OCI-LY1 (cell line): ENCODE results near the gene GOLGA1.
"Not testable (repeated sequence)": the region's sequence is repeated elsewhere in the genome, so short reads cannot be mapped to it uniquely, and the experiment has no call there.

Source experiments
- H2AFZ ChIP-seq: fragments of 200-600 bp; sonication (generic), shearing (Covaris generic); 2 replicates; pipeline ENCODE4 v1.6.0; 2014; ENCODE audit warnings: antibody characterized with exemption, mild to moderate bottlenecking, low read length
- H3F3A ChIP-seq: fragments of 200-600 bp; sonication (generic), shearing (Covaris generic); 2 replicates; pipeline ENCODE4 v1.6.0; 2014; ENCODE audit warnings: mild to moderate bottlenecking, antibody characterized with exemption, low read length, moderate library complexity; ENCODE audit not compliant: insufficient read depth
- H3K27ac ChIP-seq: fragments of 200-600 bp; sonication (generic); 2 replicates; pipeline ENCODE4 v1.5.1; 2014; ENCODE audit warnings: low read length, mixed run types, mild to moderate bottlenecking, low read depth; ENCODE audit not compliant: poor library complexity, severe bottlenecking
- H3K27me3 ChIP-seq: fragments of 200-600 bp; sonication (generic); 2 replicates; pipeline ENCODE4 v1.6.0; 2014; ENCODE audit warnings: antibody characterized with exemption, mild to moderate bottlenecking, low read length, moderate library complexity; ENCODE audit not compliant: insufficient read depth
- H3K36me3 ChIP-seq: fragments of 200-600 bp; sonication (generic); 2 replicates; pipeline ENCODE4 v1.6.1; 2014; ENCODE audit warnings: mild to moderate bottlenecking, antibody characterized with exemption, low read length, moderate library complexity, mixed read lengths; ENCODE audit not compliant: insufficient read depth
- H3K4me1 ChIP-seq: fragments of 200-600 bp; sonication (generic); 2 replicates; pipeline ENCODE4 v1.5.1; 2014; ENCODE audit warnings: mild to moderate bottlenecking, low read length, moderate library complexity; ENCODE audit not compliant: insufficient read depth, severe bottlenecking
- H3K4me2 ChIP-seq: fragments of 200-600 bp; sonication (generic), shearing (Covaris generic); 2 replicates; pipeline ENCODE4 v1.6.1; 2014; ENCODE audit warnings: low read length
- H3K4me3 ChIP-seq: fragments of 200-600 bp; sonication (generic); 2 replicates; pipeline ENCODE4 v1.5.1; 2014; ENCODE audit warnings: low read length, low read depth, mild to moderate bottlenecking, mixed read lengths; ENCODE audit not compliant: poor library complexity, severe bottlenecking
- H3K79me2 ChIP-seq: fragments of 200-600 bp; shearing (Covaris generic); 2 replicates; pipeline ENCODE4 v1.6.1; 2016; ENCODE audit warnings: mixed run types, low read length, mixed read lengths; ENCODE audit not compliant: insufficient read depth
- H3K9ac ChIP-seq: fragments of 200-600 bp; sonication (generic), shearing (Covaris generic); 2 replicates; pipeline ENCODE4 v1.6.1; 2014; ENCODE audit warnings: mild to moderate bottlenecking, low read length, mixed read lengths
- H3K9me2 ChIP-seq: fragments of 200-600 bp; sonication (generic), shearing (Covaris generic); 2 replicates; pipeline ENCODE4 v1.6.1; 2014; ENCODE audit warnings: low read depth, mild to moderate bottlenecking, low read length, mixed read lengths
- H3K9me3 ChIP-seq: fragments of 200-600 bp; shearing (Covaris generic); 2 replicates; pipeline ENCODE4 v1.6.1; 2014; ENCODE audit warnings: low read length, mixed read lengths
- H4K20me1 ChIP-seq: fragments of 200-600 bp; sonication (generic), shearing (Covaris generic); 2 replicates; pipeline ENCODE4 v1.6.0; 2016; ENCODE audit warnings: mild to moderate bottlenecking, low read length; ENCODE audit not compliant: insufficient read depth
- EZH2 ChIP-seq: fragments of 200-600 bp; sonication (generic), shearing (Covaris generic); IDR thresholded peaks from 2 replicates; pipeline ENCODE4 v1.8.0; 2017; ENCODE audit warnings: borderline replicate concordance, mixed run types, mild to moderate bottlenecking, antibody characterized with exemption, low read length, moderate library complexity, mixed read lengths
- TF ChIP-seq, protein P1 (sequence below): fragments of 200-600 bp; sonication (generic), shearing (Covaris generic); IDR thresholded peaks from 2 replicates; pipeline ENCODE4 v1.5.1; 2017; ENCODE audit warnings: mild to moderate bottlenecking, antibody characterized with exemption, low read length, moderate library complexity, mixed read lengths

Gene GOLGA1

DNA sequence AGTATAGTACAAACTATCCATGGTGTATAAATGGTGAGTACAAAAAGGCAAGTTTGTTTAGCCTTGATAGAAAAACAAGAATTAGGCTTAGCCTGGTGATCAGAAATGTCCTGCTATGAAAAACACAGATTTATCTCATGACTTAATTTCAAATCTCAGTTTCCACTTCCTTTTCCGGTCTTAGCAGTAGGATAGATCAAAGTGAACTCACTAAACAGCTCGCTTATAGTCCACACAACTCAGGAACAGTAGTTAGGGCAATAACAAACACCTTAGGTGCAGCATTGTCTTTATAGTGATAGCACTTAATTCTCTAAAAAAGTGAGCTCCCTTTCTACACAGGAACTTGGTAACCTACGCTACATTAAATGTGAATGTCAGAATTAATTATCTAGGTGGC, 11.4 kb downstream of the GOLGA1 start:
- Histone ChIP-seq H3K27ac (no peak overlapping the region), H2AFZ (no peak overlapping the region), H3K4me2 (no peak overlapping the region), H3K36me3 (peaks cover 66% of the 10 kb centered on the region), H3K4me1 (no peaks in the 10 kb centered on the region), H3K27me3 (no peaks in the 10 kb centered on the region), H3F3A (no peaks in the 10 kb centered on the region), H4K20me1 (no peaks in the 10 kb centered on the region), H3K9me2 (no peaks in the 10 kb centered on the region), H3K79me2 (no peaks in the 10 kb centered on the region), H3K9ac (no peak overlapping the region), H3K9me3 (no peaks in the 10 kb centered on the region), H3K4me3 (no peak overlapping the region)
- TF ChIP-seq, protein P1, sequence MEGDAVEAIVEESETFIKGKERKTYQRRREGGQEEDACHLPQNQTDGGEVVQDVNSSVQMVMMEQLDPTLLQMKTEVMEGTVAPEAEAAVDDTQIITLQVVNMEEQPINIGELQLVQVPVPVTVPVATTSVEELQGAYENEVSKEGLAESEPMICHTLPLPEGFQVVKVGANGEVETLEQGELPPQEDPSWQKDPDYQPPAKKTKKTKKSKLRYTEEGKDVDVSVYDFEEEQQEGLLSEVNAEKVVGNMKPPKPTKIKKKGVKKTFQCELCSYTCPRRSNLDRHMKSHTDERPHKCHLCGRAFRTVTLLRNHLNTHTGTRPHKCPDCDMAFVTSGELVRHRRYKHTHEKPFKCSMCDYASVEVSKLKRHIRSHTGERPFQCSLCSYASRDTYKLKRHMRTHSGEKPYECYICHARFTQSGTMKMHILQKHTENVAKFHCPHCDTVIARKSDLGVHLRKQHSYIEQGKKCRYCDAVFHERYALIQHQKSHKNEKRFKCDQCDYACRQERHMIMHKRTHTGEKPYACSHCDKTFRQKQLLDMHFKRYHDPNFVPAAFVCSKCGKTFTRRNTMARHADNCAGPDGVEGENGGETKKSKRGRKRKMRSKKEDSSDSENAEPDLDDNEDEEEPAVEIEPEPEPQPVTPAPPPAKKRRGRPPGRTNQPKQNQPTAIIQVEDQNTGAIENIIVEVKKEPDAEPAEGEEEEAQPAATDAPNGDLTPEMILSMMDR, result no peak
- TF ChIP-seq EZH2, result no peak

DNA sequence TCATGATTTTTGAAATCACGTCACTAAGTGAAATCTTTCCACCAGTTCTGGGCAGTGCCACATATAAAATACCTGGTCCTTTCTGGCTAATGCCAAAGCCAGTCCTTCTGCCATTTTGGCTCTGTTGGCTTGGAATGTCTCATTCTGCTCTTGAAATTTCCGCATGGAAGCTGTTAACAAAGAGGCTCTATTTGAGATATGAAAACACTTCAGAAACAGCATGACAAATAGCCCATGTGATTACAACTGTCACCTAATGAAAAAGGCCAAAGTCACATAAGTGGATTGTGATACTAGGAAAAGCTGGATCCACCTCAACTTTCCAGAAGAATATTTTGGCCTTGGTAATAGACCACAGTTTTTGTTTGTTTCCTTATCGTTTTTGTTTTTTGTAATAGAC, 12.8 kb downstream of the GOLGA1 start:
- H4K20me1 ChIP-seq, result no peaks in the 10 kb centered on the region
- H3K9ac ChIP-seq, result no peak overlapping the region
- H3F3A ChIP-seq, result no peaks in the 10 kb centered on the region
- no peaks in the 10 kb centered on the region for H3K4me1 ChIP-seq
- no peak overlapping the region for H2AFZ ChIP-seq
- H3K27me3 ChIP-seq, result no peaks in the 10 kb centered on the region
- no peaks in the 10 kb centered on the region for H3K9me3 ChIP-seq
- no peaks in the 10 kb centered on the region for H3K9me2 ChIP-seq
- H3K4me2 ChIP-seq, result no peak overlapping the region
- H3K4me3 ChIP-seq, result no peak overlapping the region
- no peaks in the 10 kb centered on the region for H3K79me2 ChIP-seq
- TF ChIP-seq EZH2, result no peak
- TF ChIP-seq, protein P1, result no peak
- peaks cover 61% of the 10 kb centered on the region for H3K36me3 ChIP-seq
- no peak overlapping the region for H3K27ac ChIP-seq

DNA sequence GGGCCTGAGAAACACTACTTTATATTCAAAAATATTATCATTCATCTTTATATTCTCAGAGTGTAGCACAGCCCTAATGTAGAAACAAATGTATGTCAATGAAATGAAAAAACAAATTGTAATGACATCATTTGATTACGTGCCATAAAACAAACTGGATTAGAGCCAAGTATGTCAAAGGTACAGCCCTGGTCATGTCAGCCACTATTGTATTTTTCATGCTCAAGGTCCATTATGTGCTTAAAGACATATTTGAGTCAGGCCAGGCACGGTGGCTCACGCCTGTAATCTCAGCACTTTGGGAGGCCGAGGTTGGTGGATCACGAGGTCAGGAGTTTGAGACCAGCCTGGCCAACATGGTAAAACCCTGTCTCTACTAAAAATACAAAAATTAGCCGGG, 20.5 kb downstream of the GOLGA1 start:
- H3K27ac ChIP-seq, result not testable (repeated sequence)
- H3K36me3 ChIP-seq, result peaks cover 53% of the 10 kb centered on the region

DNA sequence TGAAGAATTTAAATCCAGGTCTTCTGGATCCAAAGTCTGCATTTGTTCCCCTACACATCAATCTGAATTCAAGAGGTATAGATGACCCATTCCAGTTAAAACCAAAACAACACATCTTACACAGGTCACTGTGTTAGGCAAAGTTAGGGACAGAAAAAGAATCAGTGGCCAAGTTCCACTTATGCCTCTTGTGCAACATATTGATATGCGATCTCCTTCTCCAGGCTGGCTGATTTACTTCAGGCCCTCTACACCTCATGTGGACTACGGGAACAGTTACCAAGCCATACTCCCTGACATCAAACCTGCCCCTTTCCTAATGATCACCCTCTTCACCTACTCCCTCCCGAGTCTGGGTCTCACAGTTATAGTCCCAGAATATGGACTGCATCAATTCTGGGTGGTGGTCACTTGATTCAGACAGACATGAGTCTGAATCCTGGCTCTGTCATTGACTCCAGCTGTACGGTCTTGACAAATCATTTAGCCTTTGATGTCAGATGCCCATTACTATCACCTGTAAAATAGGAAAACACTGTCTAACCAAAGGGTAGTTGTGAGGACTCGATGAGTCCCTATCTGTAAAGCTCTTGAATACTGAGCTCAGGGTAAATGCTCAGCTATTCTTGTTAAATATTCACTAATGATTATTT, 26.0 kb downstream of the GOLGA1 start:
- Histone ChIP-seq H3K27me3 (no peaks in the 10 kb centered on the region), H3K9me3 (no peaks in the 10 kb centered on the region), H3K4me1 (no peaks in the 10 kb centered on the region), H3K79me2 (no peaks in the 10 kb centered on the region), H3K4me3 (no peak overlapping the region), H3F3A (no peaks in the 10 kb centered on the region), H3K9me2 (no peaks in the 10 kb centered on the region), H3K9ac (no peak overlapping the region), H2AFZ (no peak overlapping the region), H3K27ac (no peak overlapping the region), H3K36me3 (peaks cover 59% of the 10 kb centered on the region), H4K20me1 (no peaks in the 10 kb centered on the region), H3K4me2 (no peak overlapping the region)
- TF ChIP-seq EZH2, result no peak
- TF ChIP-seq, protein P1, result no peak

More for the DNA sequence above, 20.5 kb downstream of the GOLGA1 start:
- H2AFZ ChIP-seq, H4K20me1 ChIP-seq, H3K4me1 ChIP-seq, H3K4me2 ChIP-seq, H3K27me3 ChIP-seq, H3K9me2 ChIP-seq, H3K79me2 ChIP-seq, H3K9me3 ChIP-seq, H3F3A ChIP-seq, H3K9ac ChIP-seq, H3K4me3 ChIP-seq: not testable (repeated sequence)
